Fibroblast of pulmonary artery (primary cell): ENCODE results near the gene STARD3.

Source experiments
- DNase-seq: peaks from one replicate; pipeline ENCODE4 v3.0.0-alpha.2; 2010; ENCODE audit warnings: low read depth
- H3K4me3 ChIP-seq: replicated peaks from 2 replicates; pipeline ENCODE4 v1.5.1; 2011; ENCODE audit warnings: low read depth, mild to moderate bottlenecking, control low read depth, low read length, moderate library complexity
- TF ChIP-seq, protein P1 (sequence below): IDR thresholded peaks from 2 replicates; pipeline ENCODE4 v1.5.1; 2011; ENCODE audit warnings: mild to moderate bottlenecking, control low read depth, low read length, inconsistent platforms; ENCODE audit errors: missing control alignments

Gene STARD3

DNA sequence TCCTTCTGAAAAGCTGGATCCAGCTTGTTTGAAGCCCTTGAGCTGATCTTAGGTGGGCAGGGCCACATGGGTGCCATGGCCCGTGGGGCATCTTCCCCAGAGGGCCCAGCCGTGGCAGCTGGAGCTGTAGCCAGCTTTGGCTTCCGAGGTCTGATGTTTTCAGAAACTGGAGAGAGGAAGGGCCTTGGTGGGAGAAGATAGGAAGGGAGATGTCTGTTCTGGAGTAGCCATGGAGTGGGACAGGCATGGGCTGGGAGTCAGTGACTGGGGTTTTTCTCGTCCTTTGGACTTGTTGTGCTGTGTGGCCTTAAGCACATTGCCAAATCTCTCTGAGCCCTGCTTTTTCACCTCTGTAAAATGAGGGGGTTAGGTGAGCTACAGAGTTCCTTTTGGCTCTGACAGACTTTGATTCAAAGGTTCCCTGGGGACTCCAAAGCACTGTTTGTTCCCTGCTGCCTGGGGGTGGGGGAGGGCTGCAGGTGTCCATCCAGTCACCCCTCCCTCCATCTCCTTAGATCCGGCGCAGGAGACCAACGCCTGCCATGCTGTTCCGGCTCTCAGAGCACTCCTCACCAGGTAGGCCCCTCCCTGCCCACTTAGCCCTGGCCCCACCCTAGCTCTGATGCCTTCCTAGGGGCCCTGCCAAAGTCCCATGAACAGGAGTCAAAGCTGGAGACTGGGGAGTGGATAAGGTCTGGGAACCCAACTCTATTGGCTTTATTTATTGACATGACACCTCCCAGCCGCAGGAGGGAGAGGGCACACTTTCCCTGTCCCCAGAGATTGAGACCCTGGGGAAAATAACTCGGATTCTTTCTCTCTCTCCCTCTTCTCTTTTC is 8.1 kb upstream of the STARD3 start:
- no peak for DNase-seq
- TF ChIP-seq, protein P1, sequence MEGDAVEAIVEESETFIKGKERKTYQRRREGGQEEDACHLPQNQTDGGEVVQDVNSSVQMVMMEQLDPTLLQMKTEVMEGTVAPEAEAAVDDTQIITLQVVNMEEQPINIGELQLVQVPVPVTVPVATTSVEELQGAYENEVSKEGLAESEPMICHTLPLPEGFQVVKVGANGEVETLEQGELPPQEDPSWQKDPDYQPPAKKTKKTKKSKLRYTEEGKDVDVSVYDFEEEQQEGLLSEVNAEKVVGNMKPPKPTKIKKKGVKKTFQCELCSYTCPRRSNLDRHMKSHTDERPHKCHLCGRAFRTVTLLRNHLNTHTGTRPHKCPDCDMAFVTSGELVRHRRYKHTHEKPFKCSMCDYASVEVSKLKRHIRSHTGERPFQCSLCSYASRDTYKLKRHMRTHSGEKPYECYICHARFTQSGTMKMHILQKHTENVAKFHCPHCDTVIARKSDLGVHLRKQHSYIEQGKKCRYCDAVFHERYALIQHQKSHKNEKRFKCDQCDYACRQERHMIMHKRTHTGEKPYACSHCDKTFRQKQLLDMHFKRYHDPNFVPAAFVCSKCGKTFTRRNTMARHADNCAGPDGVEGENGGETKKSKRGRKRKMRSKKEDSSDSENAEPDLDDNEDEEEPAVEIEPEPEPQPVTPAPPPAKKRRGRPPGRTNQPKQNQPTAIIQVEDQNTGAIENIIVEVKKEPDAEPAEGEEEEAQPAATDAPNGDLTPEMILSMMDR, result no peak
- no peak overlapping the region for H3K4me3 ChIP-seq

- no peak for DNase-seq
- no peak overlapping the region for H3K4me3 ChIP-seq
- TF ChIP-seq, protein P1, result no peak
These were observed 7.5 kb upstream of the STARD3 start for GRCh38 chr17:39629494-39629880.

DNA sequence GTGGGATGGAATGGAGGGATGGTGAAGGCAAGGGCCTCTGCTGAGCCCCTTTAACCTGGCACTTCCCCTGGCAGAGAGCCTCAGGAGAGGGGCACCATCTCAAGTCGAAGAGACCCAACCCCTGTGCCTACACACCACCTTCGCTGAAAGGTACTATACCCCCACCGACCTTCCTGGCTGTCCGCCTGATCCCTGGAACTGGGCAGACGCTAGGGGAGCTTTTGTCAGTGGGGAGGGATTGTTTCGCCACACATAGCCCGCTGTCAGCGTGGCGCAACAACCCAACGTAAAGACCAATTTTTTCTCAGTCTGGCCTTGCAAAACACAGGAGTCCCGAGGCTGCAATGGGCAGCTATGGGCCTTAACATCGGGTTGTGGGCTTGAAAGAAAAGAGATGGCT is 7.0 kb upstream of the STARD3 start:
- no peak for DNase-seq
- H3K4me3 ChIP-seq, result no peak overlapping the region
- TF ChIP-seq, protein P1, result no peak

- no peak for DNase-seq
- no peak overlapping the region for H3K4me3 ChIP-seq
- TF ChIP-seq, protein P1, result no peak
These were observed 5.5 kb upstream of the STARD3 start for GRCh38 chr17:39631403-39631802.

DNA sequence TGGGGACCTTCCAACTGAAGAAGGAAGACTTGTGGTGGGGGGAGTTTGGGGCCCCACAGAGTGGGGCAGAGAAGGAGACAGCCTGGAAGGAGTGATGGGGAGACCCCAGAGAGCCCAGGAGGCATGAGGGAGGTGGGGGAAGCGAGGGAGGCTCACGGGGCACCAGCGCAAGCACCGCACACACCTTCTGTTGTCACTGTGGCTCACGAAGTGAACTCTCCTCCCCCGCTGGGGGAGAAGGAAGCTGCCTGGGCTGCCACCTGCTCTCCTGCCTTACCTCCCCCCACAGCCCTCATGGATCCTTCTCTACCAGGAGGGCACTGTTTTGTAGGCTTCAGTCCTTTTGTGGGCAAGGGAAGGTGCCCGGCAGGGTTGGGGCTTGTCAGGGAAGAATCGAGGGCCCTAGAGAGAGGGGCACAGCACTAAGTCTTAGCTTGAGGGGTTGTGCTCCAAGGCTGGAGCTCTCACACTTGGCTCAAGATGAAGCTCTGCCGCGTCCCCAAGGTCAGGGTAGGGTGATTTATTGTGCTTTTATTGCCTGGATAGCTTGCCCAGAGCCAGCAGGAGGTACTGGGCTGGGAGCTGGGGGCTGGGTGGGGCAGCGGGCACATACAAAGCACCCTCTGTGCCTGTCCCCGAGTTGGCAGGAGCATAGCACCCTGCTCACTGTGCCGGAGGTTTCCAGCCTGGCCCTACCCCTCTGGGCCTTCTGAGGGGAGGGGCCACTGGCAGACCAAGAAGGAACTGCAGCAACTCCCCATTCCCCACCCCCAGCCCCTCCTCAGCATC is 4.6 kb upstream of the STARD3 start:
- no peak overlapping the region for H3K4me3 ChIP-seq
- TF ChIP-seq, protein P1, result no peak
- DNase-seq, result no peak

DNA sequence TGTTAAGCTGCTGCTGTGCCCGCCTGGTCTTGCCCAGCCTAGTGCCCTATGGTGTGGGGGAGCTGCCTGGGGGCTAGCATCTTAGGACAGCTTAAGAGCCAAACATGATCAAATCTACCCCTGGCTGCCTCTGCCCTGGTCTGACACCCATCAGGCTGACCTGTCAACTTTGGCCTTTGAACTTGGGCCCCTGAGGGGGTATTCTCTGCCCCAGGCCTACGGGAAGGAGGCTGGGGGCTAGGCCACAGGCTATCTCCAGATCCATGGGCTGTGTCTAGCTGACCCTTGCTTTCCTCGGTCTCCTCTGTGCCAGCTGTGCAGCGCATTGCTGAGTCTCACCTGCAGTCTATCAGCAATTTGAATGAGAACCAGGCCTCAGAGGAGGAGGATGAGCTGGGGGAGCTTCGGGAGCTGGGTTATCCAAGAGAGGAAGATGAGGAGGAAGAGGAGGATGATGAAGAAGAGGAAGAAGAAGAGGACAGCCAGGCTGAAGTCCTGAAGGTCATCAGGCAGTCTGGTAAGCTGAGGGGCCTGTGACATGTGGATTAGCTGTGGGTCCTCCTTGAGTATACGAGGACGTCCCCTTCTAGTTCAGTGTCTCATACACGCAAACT is 3.3 kb upstream of the STARD3 start:
- TF ChIP-seq, protein P1, result no peak
- no peak overlapping the region for H3K4me3 ChIP-seq
- DNase-seq, result no peak
